Activated CD4-positive, alpha-beta T cell treated with anti-CD3 and anti-CD28 coated beads for 1 hour (primary cell): Measurements from ENCODE around the gene FAM228A.
"Not testable (repeated sequence)": the region's sequence is repeated elsewhere in the genome, so short reads cannot be mapped to it uniquely, and the experiment has no call there.

ENCODE experiments used
- DNase-seq: peaks from one replicate; pipeline ENCODE4 v3.0.0-alpha.2; 2020

Gene FAM228A

DNA sequence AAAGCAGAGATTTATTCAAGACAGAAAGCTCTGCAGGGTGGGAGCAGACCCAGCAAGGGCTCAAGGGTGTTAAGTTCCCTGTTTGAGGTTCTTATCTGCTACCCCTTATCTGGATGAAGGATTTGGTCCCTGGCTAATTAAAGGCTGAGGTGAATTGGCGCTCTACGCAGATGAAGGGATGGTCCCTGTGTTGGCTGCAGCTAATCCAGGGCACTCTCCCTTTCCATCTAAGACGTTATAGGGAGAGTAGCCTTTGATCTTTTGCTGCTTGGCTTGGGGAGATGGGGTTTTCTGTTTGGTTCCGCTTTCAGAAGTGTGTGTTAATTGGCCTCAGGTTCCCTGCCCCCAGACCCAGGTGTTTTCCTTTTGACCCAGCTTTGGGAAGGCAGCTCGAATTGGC lies 17.0 kb downstream of the FAM228A start:
- DNase-seq, result no peak

- DNase-seq, result not testable (repeated sequence)
Measured at GRCh38 chr2:24197213-24197612, 22.4 kb downstream of the FAM228A start.

GRCh38 chr2:24199968-24200590 lies 25.2 kb downstream of the FAM228A start:
- DNase-seq, result no peak

DNA sequence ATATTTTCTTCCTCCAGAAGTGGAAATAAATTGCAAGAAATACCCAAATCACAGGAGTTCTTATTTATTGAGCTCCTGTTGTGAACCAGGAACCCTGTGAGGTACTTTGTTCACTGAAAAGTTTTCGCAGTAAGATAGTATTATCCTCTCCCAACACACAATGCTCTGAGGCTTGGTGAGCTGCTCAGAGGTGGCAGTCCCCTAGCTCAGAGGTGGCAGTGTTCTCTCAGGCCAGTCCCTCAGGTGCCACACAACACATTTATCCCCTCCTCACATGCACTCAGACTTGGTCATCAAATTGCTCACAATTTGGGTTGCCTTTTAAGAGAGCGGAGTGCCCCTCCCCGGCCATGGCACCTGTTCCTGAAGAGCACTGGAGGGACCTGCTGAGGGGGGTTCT lies 25.9 kb downstream of the FAM228A start:
- no peak for DNase-seq

DNA sequence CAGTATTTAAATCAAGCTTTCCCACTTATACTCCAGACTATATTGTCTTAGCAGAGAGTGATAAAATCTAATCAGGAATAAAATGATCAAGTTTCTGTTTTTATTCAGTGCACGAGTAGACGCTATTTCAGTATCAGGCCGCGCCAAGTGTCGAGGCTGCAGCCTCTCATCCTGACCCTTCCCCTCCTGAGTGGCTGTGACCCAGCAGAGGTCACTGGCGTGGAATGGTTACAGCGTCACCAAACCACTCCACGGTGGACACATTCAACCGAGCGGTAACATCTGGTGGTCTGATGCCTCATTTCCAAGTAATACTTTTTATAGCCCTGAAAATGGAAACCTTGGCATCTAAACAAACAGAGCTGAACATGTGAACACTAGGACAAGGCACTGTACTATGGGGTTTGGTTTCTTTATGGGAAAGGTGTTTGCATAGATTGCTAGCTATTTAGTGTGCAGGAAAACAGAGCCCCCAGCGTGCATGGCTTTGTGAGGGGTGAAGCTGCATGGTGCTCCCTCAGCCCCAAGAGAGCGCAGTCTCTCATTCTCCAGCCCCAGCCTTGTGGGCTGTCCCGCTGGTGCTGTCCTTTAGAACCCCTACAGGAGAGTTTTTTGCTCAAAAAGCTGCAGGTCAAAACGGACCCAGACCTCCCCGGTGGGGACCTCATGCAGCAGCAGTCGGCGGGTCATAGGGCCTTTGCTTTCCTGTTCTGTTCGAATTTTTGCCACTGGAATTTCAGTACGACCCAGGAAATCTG lies 28.4 kb downstream of the FAM228A start:
- no peak for DNase-seq

DNA sequence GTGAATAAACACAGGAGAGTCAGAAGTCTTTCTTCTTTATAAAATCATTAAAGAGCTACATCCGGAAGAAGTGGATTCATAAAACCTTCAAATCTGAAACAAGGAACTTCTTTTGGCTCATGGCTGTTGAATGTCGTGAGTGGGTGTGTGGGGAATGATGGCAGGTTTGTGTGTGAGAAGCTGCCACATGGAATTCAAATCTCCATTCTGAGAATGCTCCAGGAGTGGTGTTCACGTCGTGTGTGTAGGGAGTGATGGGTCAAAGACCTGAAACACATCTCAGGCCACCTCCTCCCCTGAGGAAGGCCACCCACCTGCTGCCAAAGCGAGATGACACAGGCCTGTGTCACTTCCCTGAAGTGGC lies 28.9 kb downstream of the FAM228A start:
- no peak for DNase-seq

DNA sequence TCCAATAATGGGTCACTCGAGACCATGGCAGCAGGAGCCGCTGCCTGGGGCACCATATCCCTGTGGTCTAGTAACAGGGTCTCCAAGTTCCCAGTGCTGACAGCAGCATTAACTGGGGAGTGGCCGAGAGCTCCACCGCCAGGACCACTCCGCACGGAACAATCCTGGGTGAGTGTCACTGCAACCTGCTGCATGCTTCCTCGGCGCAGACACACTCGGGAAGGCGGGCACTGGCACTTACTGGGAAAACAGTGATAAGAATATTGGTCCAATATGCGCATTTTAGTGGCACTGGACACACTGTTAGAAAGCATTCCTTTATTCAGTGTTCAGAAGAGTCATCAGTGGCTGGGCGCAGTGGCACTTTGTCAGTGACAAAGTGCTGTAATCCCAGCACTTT lies 29.7 kb downstream of the FAM228A start:
- DNase-seq, result no peak

DNA sequence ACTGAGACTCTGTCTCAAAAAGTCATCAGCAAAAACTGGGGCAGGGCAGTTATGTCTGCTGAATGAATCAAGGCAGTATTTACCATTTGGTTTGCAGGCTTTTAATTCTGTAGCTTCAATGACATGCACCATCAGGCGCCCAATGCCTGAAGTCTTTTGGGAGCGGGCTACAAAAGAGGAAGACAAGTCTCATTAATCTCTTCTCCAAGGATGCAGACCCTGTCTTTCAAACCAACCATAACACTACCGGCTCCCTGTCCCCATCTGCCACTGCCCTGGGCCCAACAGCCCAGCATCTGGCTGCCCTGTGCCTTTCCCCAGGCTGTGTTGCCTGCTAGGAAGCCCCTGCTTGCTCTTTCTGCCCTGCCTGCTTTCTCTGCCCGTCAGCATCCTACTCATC lies 30.3 kb downstream of the FAM228A start:
- no peak for DNase-seq

- no peak for DNase-seq
Measured at GRCh38 chr2:24206242-24206641, 31.4 kb downstream of the FAM228A start.

GRCh38 chr2:24206714-24207113 lies 31.9 kb downstream of the FAM228A start:
- no peak for DNase-seq

GRCh38 chr2:24207359-24207758 lies 32.5 kb downstream of the FAM228A start:
- no peak for DNase-seq

GRCh38 chr2:24208490-24208889 lies 33.6 kb downstream of the FAM228A start:
- no peak for DNase-seq

- no peak for DNase-seq
Measured at GRCh38 chr2:24209389-24210105, 34.7 kb downstream of the FAM228A start.

GRCh38 chr2:24210106-24210455 lies 35.2 kb downstream of the FAM228A start:
- DNase-seq, result no peak

DNA sequence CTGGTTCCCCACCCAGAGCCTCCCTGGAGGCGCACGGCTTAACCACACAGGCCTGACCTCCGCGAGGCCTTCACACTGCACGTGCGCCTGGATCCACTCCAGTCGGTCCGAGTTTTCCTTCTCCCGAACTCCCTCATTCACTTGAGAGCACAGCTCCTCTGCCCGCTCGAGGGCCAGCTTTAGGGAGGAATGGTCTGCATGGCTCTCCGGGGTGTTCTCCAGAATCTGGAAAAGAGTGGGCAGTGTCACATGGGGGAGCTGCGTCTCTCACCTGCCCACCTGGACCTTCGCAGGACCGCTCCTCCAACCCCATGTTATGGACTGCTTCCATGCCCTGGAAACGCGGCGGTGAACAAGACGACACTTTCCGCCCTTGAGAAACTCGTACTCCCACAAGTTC lies 35.9 kb downstream of the FAM228A start:
- DNase-seq, result no peak

DNA sequence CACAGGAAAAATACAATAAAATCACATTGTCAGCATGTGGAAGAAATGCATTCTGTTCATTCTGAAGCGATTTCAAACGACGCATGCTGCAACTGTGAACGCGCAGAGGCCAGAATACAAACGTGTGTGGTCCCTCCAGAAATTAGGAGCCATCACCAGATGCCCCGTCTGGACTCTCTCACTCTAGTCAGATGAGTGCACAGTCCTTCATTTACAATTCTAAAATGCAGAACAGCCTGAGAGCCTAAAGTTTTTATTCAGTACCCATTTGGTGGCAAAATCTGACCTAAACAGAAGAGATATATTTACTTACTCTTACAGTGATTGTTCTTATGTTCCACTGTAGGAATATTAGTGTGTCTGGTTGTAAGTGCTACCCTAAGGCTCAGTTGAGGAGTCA lies 36.6 kb downstream of the FAM228A start:
- DNase-seq, result no peak

DNA sequence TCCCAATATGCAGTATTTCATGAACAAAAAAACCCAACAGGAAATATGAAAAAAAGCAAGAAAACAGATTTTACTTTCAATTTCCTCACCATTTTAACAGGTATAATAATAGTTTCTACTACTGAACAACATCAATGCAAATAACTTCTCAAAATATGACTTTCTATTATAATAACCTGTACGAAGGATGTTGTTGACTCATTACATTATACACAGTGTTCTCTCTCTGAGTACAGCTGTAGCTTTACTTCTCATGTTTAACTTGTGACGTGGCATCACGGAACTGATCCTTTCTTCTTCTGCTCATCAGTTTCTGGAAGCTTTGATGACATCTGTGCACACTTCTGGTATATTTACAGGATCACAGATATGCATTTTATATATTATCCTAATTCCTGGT lies 40.0 kb downstream of the FAM228A start:
- no peak for DNase-seq

GRCh38 chr2:24220554-24221291 lies 45.9 kb downstream of the FAM228A start:
- DNase-seq, result no peak

- no peak for DNase-seq
Measured at GRCh38 chr2:24221343-24222050, 46.6 kb downstream of the FAM228A start.

DNA sequence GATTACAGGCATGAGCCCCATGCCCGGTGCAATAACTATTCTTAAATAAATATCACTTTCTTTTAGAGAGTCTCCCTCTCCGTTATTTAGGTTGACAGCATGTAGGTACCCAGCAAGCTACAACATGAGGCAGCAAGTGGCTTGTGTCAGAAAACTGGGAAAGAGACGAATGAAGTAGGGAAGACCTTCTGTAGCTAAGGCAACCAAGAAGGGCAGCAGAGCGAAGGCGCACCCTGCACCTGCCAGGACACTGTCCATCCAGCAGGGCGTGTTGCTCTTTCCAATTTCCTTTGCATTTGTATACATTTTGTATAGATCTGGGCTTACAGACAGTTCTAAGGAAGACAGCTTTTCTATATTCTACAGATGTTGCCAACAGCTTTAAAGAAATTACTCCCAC lies 48.1 kb downstream of the FAM228A start:
- no peak for DNase-seq

DNA sequence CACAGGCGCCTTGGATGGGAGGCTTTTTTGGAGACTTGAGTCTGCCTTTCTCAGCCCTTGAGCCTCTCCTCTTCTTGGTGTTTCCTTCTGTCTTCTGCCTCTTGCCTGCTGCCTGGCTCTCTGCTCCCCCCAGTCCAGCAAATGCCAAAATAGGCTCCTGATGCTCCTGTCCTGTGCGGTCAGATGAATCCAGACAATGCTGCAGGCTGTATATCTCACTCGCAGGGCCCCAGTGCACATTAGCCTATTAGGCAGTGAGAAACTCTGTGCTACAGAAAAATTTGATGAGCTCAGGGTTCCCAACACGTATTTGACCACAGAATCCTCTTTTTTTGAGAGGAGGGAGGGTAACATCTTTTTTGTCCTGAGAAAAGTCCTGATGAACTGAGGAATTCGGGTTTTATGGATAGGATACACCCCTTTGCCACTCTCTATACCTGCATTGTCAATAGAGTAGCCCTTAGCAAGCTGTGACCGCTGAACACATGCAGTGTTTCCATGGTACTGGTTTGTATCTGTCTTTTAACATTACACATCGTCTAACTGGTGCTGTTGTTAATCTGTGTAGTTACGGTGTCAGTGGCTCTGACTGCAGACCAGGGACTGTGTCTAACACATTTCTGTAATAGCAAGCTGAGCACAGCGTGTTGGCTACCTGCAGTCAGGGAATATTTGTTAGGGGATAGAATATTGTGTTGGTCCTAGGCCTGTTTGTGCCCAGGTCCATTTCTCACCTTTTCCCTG lies 50.8 kb downstream of the FAM228A start:
- DNase-seq, result no peak

GRCh38 chr2:24228470-24228869 lies 53.6 kb downstream of the FAM228A start:
- DNase-seq, result no peak
